ENCODE data around the gene PRPF19.

Gene PRPF19

GRCh38 chr11:60929764-60930163 lies 23.4 kb upstream of the PRPF19 start:
- Histone ChIP-seq H3K36me3 (ENCODE audit: insufficient read depth, low read length) (no peaks in the 10 kb centered on the region), H3K79me2 (ENCODE audit: insufficient read depth, low read length) (no peaks in the 10 kb centered on the region), H3K9me3 (ENCODE audit: insufficient read depth, low read depth, low read length) (no peaks in the 10 kb centered on the region), H3K9ac (ENCODE audit: low read depth, low read length, poor library complexity, severe bottlenecking) (no peak overlapping the region), H2AFZ (ENCODE audit: low read length) (no peak overlapping the region), H4K20me1 (ENCODE audit: insufficient read depth, low read length, poor library complexity, severe bottlenecking) (no peaks in the 10 kb centered on the region), H3K4me2 (ENCODE audit: low read depth, low read length, poor library complexity, severe bottlenecking) (no peak overlapping the region), H3K9me2 (replicated peaks; ENCODE audit: low read depth, low read length) (no peaks in the 10 kb centered on the region), H3K4me1 (ENCODE audit: insufficient read depth, low read length, poor library complexity, severe bottlenecking) (peaks cover 7% of the 10 kb centered on the region), H3K27me3 (ENCODE audit: insufficient read depth, low read length, poor library complexity, severe bottlenecking) (no peaks in the 10 kb centered on the region), H3K4me3 (ENCODE audit: low read length, poor library complexity, severe bottlenecking) (no peak overlapping the region), H3F3A (ENCODE audit: low read depth) (no peaks in the 10 kb centered on the region)
- TF ChIP-seq EZH2phosphoT487 (IDR thresholded peaks at IDR 0.05; ENCODE audit: borderline replicate concordance) (no peak), CTCF (conservative IDR thresholded peaks at IDR 0.05; ENCODE audit: low read length) (no peak)

GRCh38 chr11:60928563-60929001 lies 22.2 kb upstream of the PRPF19 start:
- H3K36me3 ChIP-seq (ENCODE audit: insufficient read depth, low read length): no peaks in the 10 kb centered on the region
- H3K9ac ChIP-seq (ENCODE audit: low read depth, low read length, poor library complexity, severe bottlenecking): no peak overlapping the region
- H3K4me1 ChIP-seq (ENCODE audit: insufficient read depth, low read length, poor library complexity, severe bottlenecking): peaks cover 15% of the 10 kb centered on the region
- H3K79me2 ChIP-seq (ENCODE audit: insufficient read depth, low read length): no peaks in the 10 kb centered on the region
- TF ChIP-seq CTCF (conservative IDR thresholded peaks at IDR 0.05; ENCODE audit: low read length) (no peak), EZH2phosphoT487 (IDR thresholded peaks at IDR 0.05; ENCODE audit: borderline replicate concordance) (no peak)
- no peaks in the 10 kb centered on the region for H3K9me2 ChIP-seq (replicated peaks; ENCODE audit: low read depth, low read length)
- no peaks in the 10 kb centered on the region for H4K20me1 ChIP-seq (ENCODE audit: insufficient read depth, low read length, poor library complexity, severe bottlenecking)
- no peak overlapping the region for H3K4me3 ChIP-seq (ENCODE audit: low read length, poor library complexity, severe bottlenecking)
- no peaks in the 10 kb centered on the region for H3K9me3 ChIP-seq (ENCODE audit: insufficient read depth, low read depth, low read length)
- H3K4me2 ChIP-seq (ENCODE audit: low read depth, low read length, poor library complexity, severe bottlenecking): no peak overlapping the region
- H2AFZ ChIP-seq (ENCODE audit: low read length): no peak overlapping the region
- H3F3A ChIP-seq (ENCODE audit: low read depth): no peaks in the 10 kb centered on the region
- no peaks in the 10 kb centered on the region for H3K27me3 ChIP-seq (ENCODE audit: insufficient read depth, low read length, poor library complexity, severe bottlenecking)

- Histone ChIP-seq H3K4me1 (ENCODE audit: insufficient read depth, low read length, poor library complexity, severe bottlenecking) (peaks cover 18% of the 10 kb centered on the region), H3F3A (ENCODE audit: low read depth) (no peaks in the 10 kb centered on the region), H3K9me3 (ENCODE audit: insufficient read depth, low read depth, low read length) (no peaks in the 10 kb centered on the region), H3K9me2 (replicated peaks; ENCODE audit: low read depth, low read length) (no peaks in the 10 kb centered on the region), H4K20me1 (ENCODE audit: insufficient read depth, low read length, poor library complexity, severe bottlenecking) (no peaks in the 10 kb centered on the region), H3K4me3 (ENCODE audit: low read length, poor library complexity, severe bottlenecking) (no peak overlapping the region), H3K9ac (ENCODE audit: low read depth, low read length, poor library complexity, severe bottlenecking) (no peak overlapping the region), H3K4me2 (ENCODE audit: low read depth, low read length, poor library complexity, severe bottlenecking) (no peak overlapping the region), H2AFZ (ENCODE audit: low read length) (no peak overlapping the region), H3K79me2 (ENCODE audit: insufficient read depth, low read length) (no peaks in the 10 kb centered on the region), H3K36me3 (ENCODE audit: insufficient read depth, low read length) (peaks cover 7% of the 10 kb centered on the region; the same call in 1 of the 2 replicates), H3K27me3 (ENCODE audit: insufficient read depth, low read length, poor library complexity, severe bottlenecking) (no peaks in the 10 kb centered on the region)
- TF ChIP-seq EZH2phosphoT487 (IDR thresholded peaks at IDR 0.05; ENCODE audit: borderline replicate concordance): no peak
- no peak for TF ChIP-seq CTCF (conservative IDR thresholded peaks at IDR 0.05; ENCODE audit: low read length)
Measured at GRCh38 chr11:60927600-60927999, 21.2 kb upstream of the PRPF19 start.
